Caco-2 (cell line): ENCODE results near the gene STK38L. TPM values are rescaled to one million over a fixed set of nuclear protein-coding genes. Genes with fewer than 3 reads are reported as not detected.

Experiments used
- BruUV-seq: library from RNA; stranded (reverse); fragments of 400-500 nt; replicated peaks from 2 replicates; lab custom pipeline; 2021; lab: Mats Ljungman, UMichigan
- CTCF ChIA-PET: fragments of 300-600 bp; sonication (Branson Sonifier 250); formaldehyde crosslinking; loops from one replicate; lab custom pipeline; 2022; ENCODE audit warnings: antibody characterized with exemption; lab: Charles Lee
- POLR2A ChIA-PET: fragments of 300-600 bp; sonication (Branson Sonifier 250); formaldehyde crosslinking; loops from one replicate; lab custom pipeline; 2022; ENCODE audit warnings: antibody characterized with exemption; lab: Charles Lee
- DNase-seq, 2 experiments: peaks; one replicate each; pipeline versions ENCODE4 v3.0.0 to v3.0.0-alpha.2; 2020 to 2022
- H3K27me3 ChIP-seq: replicated peaks from 2 replicates; pipeline ENCODE4 v1.6.0; 2011; ENCODE audit warnings: low read length; ENCODE audit not compliant: control insufficient read depth, insufficient read depth
- H3K36me3 ChIP-seq: 2 replicates; pipeline ENCODE4 v1.5.1; 2011; ENCODE audit warnings: low read length; ENCODE audit not compliant: control insufficient read depth, insufficient read depth
- H3K4me1 ChIP-seq: fragments of 250-450 bp; sonication (Bioruptor Pico); 2 replicates; pipeline ENCODE4 v1.5.1; 2020; ENCODE audit warnings: mild to moderate bottlenecking
- H3K4me3 ChIP-seq: 2 replicates; pipeline ENCODE4 v1.5.1; 2011; ENCODE audit warnings: low read depth, mild to moderate bottlenecking, control low read depth, low read length
- H3K9me3 ChIP-seq: fragments of 250-450 bp; sonication (Bioruptor Pico); 2 replicates; pipeline ENCODE4 v1.5.1; 2020; ENCODE audit warnings: mild to moderate bottlenecking, moderate library complexity
- H3K27ac Mint-ChIP-seq: one replicate; pipeline ENCODE4 v1.8.0; 2022; ENCODE audit warnings: mixed read lengths; ENCODE audit not compliant: unreplicated experiment
- H3K27me3 Mint-ChIP-seq: one replicate; pipeline ENCODE4 v1.8.0; 2022; ENCODE audit warnings: mixed read lengths; ENCODE audit not compliant: insufficient read depth, unreplicated experiment
- H3K36me3 Mint-ChIP-seq: one replicate; pipeline ENCODE4 v1.8.0; 2022; ENCODE audit warnings: mild to moderate bottlenecking, mixed read lengths; ENCODE audit not compliant: insufficient read depth, unreplicated experiment
- H3K4me1 Mint-ChIP-seq: one replicate; pipeline ENCODE4 v1.8.0; 2022; ENCODE audit warnings: low read depth, mixed read lengths; ENCODE audit not compliant: unreplicated experiment
- H3K4me3 Mint-ChIP-seq: one replicate; pipeline ENCODE4 v1.8.0; 2022; ENCODE audit warnings: mild to moderate bottlenecking, moderate library complexity, mixed read lengths; ENCODE audit not compliant: unreplicated experiment
- H3K9me3 Mint-ChIP-seq: one replicate; pipeline ENCODE4 v1.8.0; 2022; ENCODE audit warnings: mixed read lengths; ENCODE audit not compliant: unreplicated experiment
- intact Hi-C: fragments of 100-400 bp; cut with micrococcal nuclease; formaldehyde crosslinking; loops from one replicate; pipeline ENCODE4 v1.10.0; 2022; ENCODE audit not compliant: unreplicated experiment
- total RNA-seq: library from RNA; stranded (reverse); gene quantifications from 2 replicates; pipeline ENCODE4 v1.2.3, GENCODE V29; 2022
- TF ChIP-seq, protein P1 (sequence below), 2 experiments: fragments of 200-600 bp in 1 of 2; IDR thresholded peaks; 1 replicate in 1 of 2; 2 replicates in 1 of 2; pipeline versions ENCODE4 v1.5.1 to v1.8.0; 2011 to 2022; ENCODE audit warnings: antibody characterized with exemption in 1 of 2, control low read depth in 1 of 2, inconsistent platforms in 1 of 2, low read depth in 1 of 2, low read length in 1 of 2, mild to moderate bottlenecking in 1 of 2, moderate library complexity in 1 of 2; ENCODE audit not compliant: insufficient read depth in 1 of 2, severe bottlenecking in 1 of 2, unreplicated experiment in 1 of 2

STK38L gene
- total RNA-seq, 1 experiment from 2014 or later = 59.4 TPM

GRCh38 chr12:27219693-27220054 is 24.4 kb upstream of the STK38L start:
- ChIA-PET CTCF (no interaction called here), POLR2A (no interaction called here)
- H3K27me3 Mint-ChIP-seq = no peaks in the 10 kb centered on the region
- H3K9me3 Mint-ChIP-seq = no peaks in the 10 kb centered on the region
- H3K4me1 ChIP-seq = no peaks in the 10 kb centered on the region
- intact Hi-C loops = no loop called here
- peaks cover 3% of the 10 kb centered on the region; the same call in 1 of the 2 replicates for H3K9me3 ChIP-seq
- no peak overlapping the region for H3K27ac Mint-ChIP-seq
- H3K36me3 Mint-ChIP-seq = no peaks in the 10 kb centered on the region
- DNase-seq = no peak
- H3K36me3 ChIP-seq = no peaks in the 10 kb centered on the region
- no peak overlapping the region for H3K4me3 Mint-ChIP-seq
- no peaks in the 10 kb centered on the region; the same call in 1 of the 2 replicates for H3K27me3 ChIP-seq
- no TSS peak for BruUV-seq
- TF ChIP-seq, protein P1, sequence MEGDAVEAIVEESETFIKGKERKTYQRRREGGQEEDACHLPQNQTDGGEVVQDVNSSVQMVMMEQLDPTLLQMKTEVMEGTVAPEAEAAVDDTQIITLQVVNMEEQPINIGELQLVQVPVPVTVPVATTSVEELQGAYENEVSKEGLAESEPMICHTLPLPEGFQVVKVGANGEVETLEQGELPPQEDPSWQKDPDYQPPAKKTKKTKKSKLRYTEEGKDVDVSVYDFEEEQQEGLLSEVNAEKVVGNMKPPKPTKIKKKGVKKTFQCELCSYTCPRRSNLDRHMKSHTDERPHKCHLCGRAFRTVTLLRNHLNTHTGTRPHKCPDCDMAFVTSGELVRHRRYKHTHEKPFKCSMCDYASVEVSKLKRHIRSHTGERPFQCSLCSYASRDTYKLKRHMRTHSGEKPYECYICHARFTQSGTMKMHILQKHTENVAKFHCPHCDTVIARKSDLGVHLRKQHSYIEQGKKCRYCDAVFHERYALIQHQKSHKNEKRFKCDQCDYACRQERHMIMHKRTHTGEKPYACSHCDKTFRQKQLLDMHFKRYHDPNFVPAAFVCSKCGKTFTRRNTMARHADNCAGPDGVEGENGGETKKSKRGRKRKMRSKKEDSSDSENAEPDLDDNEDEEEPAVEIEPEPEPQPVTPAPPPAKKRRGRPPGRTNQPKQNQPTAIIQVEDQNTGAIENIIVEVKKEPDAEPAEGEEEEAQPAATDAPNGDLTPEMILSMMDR (IDR thresholded peaks at IDR 0.05; ENCODE audit: insufficient read depth in 1 of 2, low read depth in 1 of 2, low read length in 1 of 2, severe bottlenecking in 1 of 2, unreplicated experiment in 1 of 2) = no peak
- H3K4me3 ChIP-seq = no peak overlapping the region
- no peaks in the 10 kb centered on the region for H3K4me1 Mint-ChIP-seq

DNA sequence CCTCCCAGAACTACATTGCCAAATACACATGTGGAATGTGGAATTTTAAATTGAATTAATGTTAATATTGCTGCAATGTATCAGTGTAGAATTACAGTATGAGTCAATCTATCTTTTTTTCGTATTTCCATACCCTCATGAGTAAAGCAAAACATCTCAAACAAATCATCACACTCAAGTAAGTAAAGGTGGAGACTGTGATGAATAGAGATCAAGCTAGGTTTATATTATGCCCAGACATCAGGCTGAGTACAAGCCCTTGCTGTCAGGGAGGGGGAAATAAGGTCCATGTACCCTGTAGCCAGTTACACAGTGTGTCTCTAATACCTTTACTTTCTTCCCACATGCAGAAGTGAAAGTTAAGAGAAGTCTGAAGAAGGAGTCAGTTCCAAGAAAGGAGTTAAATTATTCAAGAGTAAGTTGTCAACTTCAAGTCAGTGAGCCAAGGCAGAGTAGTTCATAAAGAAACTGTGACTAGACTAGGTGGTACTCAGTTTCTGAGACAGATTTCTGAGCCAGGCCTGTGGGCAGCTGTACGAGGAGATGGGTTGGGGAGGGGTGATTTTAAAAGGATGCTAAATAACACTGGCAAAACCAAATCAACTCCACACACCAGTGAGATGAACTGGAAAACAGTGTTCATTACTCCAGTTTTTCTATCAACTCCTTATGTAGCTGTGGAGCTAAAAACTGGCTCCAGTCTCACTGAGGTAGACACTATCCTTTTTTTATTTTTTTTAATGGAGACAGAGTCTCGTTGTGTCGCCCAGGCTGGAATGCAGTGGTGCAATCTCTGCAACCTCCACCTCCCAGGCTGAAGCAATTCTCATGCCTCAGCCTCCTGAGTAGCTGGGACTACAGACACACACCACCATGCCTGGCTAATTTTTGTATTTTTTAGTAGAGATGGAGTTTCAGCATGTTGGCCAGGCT is 23.8 kb upstream of the STK38L start:
- DNase-seq = no peak
- CTCF ChIA-PET = interaction anchor here (0.8 kb wide), 1 partner anchor 16 kb away, joined by 3 read pairs; no protein-coding TSS in a partner anchor
- Histone ChIP-seq H3K4me1 (no peaks in the 10 kb centered on the region), H3K9me3 (peaks cover 3% of the 10 kb centered on the region; the same call in 1 of the 2 replicates), H3K4me3 (no peak overlapping the region), H3K27me3 (no peaks in the 10 kb centered on the region; the same call in 1 of the 2 replicates), H3K36me3 (no peaks in the 10 kb centered on the region)
- no TSS peak for BruUV-seq
- Mint-ChIP-seq H3K4me1 (no peaks in the 10 kb centered on the region), H3K9me3 (no peaks in the 10 kb centered on the region), H3K27me3 (no peaks in the 10 kb centered on the region), H3K36me3 (no peaks in the 10 kb centered on the region), H3K27ac (no peak overlapping the region), H3K4me3 (no peak overlapping the region)
- TF ChIP-seq, protein P1 (IDR thresholded peaks at IDR 0.05; ENCODE audit: insufficient read depth in 1 of 2, low read depth in 1 of 2, low read length in 1 of 2, severe bottlenecking in 1 of 2, unreplicated experiment in 1 of 2) = no peak
- intact Hi-C loops = no loop called here
- POLR2A ChIA-PET = no interaction called here

- Mint-ChIP-seq H3K27ac (no peak overlapping the region), H3K27me3 (no peaks in the 10 kb centered on the region), H3K4me3 (no peak overlapping the region), H3K9me3 (no peaks in the 10 kb centered on the region), H3K36me3 (no peaks in the 10 kb centered on the region), H3K4me1 (no peaks in the 10 kb centered on the region)
- no peak overlapping the region for H3K4me3 ChIP-seq
- POLR2A ChIA-PET = no interaction called here
- CTCF ChIA-PET = interaction anchor here (0.8 kb wide), 1 partner anchor 17 kb away, joined by 3 read pairs; no protein-coding TSS in a partner anchor
- DNase-seq = no peak
- TF ChIP-seq, protein P1 (IDR thresholded peaks at IDR 0.05; ENCODE audit: insufficient read depth in 1 of 2, low read depth in 1 of 2, low read length in 1 of 2, severe bottlenecking in 1 of 2, unreplicated experiment in 1 of 2) = no peak
- no peaks in the 10 kb centered on the region for H3K4me1 ChIP-seq
- intact Hi-C loops = no loop called here
- H3K36me3 ChIP-seq = no peaks in the 10 kb centered on the region
- H3K27me3 ChIP-seq = no peaks in the 10 kb centered on the region; the same call in 1 of the 2 replicates
- H3K9me3 ChIP-seq = peaks cover 3% of the 10 kb centered on the region; the same call in 1 of the 2 replicates
- BruUV-seq = no TSS peak
Measured at GRCh38 chr12:27220988-27221345, 23.1 kb upstream of the STK38L start.
